Brain microvascular endothelial cell (primary cell): ENCODE results near the gene IL34.
A peak's percentile ranks its signal among the peaks of the same experiment; 100 is the strongest.

Experiments used
- DNase-seq: peaks from one replicate; pipeline ENCODE4 v3.0.0-alpha.2; 2020
- H3K27ac ChIP-seq: fragments of 250-450 bp; sonication (Bioruptor Pico); 2 replicates; pipeline ENCODE4 v1.5.1; 2020; ENCODE audit warnings: mild to moderate bottlenecking, moderate library complexity
- H3K27me3 ChIP-seq: fragments of 250-450 bp; sonication (Bioruptor Pico); replicated peaks from 2 replicates; pipeline ENCODE4 v1.5.1; 2020; ENCODE audit warnings: mild to moderate bottlenecking
- H3K36me3 ChIP-seq: fragments of 250-450 bp; sonication (Bioruptor Pico); replicated peaks from 2 replicates; pipeline ENCODE4 v1.5.1; 2020; ENCODE audit warnings: mild to moderate bottlenecking
- H3K4me3 ChIP-seq: 2 replicates; pipeline ENCODE4 v1.5.1; 2011; ENCODE audit warnings: low read depth, mild to moderate bottlenecking, control low read depth, low read length, moderate library complexity
- in situ Hi-C: cut with HindIII; loops from 2 replicates; pipeline ENCODE4 v1.10.0; 2017; ENCODE audit warnings: low sequenced_read_pairs, low pct_ligation_motif_present
- TF ChIP-seq, protein P1 (sequence below): IDR thresholded peaks from 2 replicates; pipeline ENCODE4 v1.5.1; 2011; ENCODE audit warnings: low read depth, mild to moderate bottlenecking, moderate library complexity, low read length, control low read depth, inconsistent platforms; ENCODE audit errors: missing control alignments

IL34 gene

DNA sequence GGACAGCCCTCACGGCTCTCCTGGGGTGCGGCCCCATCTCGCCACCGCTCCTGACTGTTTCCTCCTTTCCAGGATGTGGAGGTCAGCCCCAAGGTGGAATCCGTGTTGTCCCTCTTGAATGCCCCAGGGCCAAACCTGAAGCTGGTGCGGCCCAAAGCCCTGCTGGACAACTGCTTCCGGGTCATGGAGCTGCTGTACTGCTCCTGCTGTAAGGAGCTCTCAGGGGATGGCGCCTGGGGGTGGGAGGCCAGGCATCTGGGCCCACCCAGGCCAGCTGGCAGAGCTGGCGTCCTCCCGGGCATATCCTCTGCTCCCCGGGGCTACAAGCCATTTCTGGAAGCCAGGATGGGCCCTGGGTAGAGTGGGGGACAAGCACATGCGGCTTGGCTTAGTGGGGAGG is 13.2 kb downstream of the IL34 start:
- Histone ChIP-seq H3K27me3 (no peaks in the 10 kb centered on the region), H3K27ac (no peak overlapping the region), H3K4me3 (no peak overlapping the region), H3K36me3 (peaks cover 7% of the 10 kb centered on the region)
- in situ Hi-C loops, result no loop called here
- TF ChIP-seq, protein P1, sequence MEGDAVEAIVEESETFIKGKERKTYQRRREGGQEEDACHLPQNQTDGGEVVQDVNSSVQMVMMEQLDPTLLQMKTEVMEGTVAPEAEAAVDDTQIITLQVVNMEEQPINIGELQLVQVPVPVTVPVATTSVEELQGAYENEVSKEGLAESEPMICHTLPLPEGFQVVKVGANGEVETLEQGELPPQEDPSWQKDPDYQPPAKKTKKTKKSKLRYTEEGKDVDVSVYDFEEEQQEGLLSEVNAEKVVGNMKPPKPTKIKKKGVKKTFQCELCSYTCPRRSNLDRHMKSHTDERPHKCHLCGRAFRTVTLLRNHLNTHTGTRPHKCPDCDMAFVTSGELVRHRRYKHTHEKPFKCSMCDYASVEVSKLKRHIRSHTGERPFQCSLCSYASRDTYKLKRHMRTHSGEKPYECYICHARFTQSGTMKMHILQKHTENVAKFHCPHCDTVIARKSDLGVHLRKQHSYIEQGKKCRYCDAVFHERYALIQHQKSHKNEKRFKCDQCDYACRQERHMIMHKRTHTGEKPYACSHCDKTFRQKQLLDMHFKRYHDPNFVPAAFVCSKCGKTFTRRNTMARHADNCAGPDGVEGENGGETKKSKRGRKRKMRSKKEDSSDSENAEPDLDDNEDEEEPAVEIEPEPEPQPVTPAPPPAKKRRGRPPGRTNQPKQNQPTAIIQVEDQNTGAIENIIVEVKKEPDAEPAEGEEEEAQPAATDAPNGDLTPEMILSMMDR, result no peak
- no peak for DNase-seq

DNA sequence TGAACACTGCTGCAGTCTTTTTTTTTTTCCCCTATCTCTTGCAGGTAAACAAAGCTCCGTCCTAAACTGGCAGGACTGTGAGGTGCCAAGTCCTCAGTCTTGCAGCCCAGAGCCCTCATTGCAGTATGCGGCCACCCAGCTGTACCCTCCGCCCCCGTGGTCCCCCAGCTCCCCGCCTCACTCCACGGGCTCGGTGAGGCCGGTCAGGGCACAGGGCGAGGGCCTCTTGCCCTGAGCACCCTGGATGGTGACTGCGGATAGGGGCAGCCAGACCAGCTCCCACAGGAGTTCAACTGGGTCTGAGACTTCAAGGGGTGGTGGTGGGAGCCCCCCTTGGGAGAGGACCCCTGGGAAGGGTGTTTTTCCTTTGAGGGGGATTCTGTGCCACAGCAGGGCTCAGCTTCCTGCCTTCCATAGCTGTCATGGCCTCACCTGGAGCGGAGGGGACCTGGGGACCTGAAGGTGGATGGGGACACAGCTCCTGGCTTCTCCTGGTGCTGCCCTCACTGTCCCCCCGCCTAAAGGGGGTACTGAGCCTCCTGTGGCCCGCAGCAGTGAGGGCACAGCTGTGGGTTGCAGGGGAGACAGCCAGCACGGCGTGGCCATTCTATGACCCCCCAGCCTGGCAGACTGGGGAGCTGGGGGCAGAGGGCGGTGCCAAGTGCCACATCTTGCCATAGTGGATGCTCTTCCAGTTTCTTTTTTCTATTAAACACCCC is 13.8 kb downstream of the IL34 start:
- no peak overlapping the region for H3K4me3 ChIP-seq
- no peaks in the 10 kb centered on the region for H3K27me3 ChIP-seq
- DNase-seq, result no peak
- no peak overlapping the region for H3K27ac ChIP-seq
- H3K36me3 ChIP-seq, result peaks cover 13% of the 10 kb centered on the region
- in situ Hi-C loops, result no loop called here
- TF ChIP-seq, protein P1, result no peak

DNA sequence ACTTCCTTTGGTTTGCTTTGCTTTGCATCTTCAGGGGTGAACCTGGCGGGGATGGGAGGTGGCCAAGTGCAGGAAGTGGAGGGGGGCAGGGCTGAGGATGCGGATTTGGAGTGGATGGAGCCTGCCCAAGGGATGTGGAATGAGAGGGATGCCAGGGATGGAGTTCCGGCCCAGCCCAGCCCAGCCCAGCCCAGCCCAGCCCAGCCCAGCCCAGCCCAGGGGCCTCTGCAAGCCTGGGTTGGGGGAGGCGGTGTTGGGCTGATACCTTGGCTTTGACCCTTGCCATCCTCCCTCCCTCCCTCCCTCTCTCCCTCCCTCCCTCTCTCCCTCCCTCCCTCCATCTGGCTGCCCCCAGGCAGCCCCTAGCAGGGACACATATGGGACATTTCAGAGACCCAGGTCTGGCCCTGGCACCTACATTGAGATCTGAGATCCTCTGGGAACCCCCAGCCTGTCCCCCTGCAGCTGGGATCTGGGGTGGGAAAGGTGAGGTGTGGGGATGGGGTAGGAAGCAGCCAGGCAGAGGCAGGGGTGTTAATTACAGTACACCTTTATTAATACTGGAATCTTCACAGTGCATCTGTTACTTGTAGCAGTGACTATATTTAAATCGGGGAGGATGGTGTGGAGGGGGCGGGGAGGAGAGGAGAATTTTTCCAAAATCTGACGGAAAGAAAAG is 14.5 kb downstream of the IL34 start:
- Histone ChIP-seq H3K27me3 (no peaks in the 10 kb centered on the region), H3K27ac (no peak overlapping the region), H3K36me3 (peaks cover 15% of the 10 kb centered on the region), H3K4me3 (no peak overlapping the region)
- TF ChIP-seq, protein P1, result no peak
- no peak for DNase-seq
- in situ Hi-C loops, result no loop called here

DNA sequence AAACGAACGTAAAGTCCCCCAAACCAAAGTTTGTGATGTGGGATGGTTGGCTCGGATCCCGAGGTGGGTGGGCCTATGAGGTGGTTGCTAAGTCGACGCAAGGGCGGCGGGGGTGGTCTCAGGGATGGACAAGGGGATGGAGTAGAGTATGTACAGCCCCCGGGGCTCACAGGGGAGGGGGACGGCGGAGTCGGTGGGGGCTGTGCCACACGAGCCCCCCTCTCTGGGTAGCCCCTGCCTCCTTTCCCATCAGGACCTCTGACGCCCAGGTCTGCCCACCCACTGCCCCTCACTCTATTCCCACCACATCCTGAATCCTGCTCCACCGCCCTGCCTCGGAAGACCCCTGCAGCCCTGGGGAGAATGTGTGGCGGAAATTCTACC is 15.2 kb downstream of the IL34 start:
- Histone ChIP-seq H3K36me3 (peaks cover 19% of the 10 kb centered on the region), H3K27ac (no peak overlapping the region), H3K4me3 (no peak overlapping the region), H3K27me3 (no peaks in the 10 kb centered on the region)
- TF ChIP-seq, protein P1, result no peak
- in situ Hi-C loops, result no loop called here
- no peak for DNase-seq

DNA sequence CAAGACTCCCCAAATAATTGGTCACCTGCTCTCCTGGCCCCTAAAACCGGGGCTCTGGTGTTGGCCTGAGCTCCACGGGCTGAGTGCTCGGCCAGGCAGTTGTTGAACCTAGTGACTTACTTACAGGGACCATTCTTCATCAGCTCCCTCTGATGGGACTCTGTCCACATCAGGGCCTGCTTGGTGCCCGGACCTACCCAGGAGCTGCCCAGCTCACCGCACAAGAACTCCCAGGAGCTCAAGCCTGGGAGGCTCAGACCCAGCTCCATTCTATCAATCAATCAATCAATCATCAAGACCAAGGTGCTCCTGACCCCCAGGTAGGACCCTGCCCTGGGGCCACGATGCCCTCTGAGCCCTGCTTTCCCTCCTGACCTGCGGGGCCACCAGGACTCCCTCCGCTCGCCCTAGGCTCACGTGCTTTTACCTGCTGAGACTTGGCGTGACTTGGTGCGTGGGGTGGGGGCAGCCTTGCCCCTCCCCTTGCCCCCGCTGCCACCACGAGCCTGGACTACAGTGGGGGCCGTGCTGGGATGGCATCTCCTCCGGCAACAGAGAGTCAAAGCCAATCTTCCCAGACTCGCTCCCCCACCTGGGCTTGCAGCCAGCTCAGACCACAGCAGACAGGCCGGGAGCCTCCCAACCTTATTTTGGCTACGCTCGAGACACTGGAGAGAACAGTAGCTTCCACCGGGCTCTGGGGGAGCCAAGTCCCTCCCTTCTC is 15.7 kb downstream of the IL34 start:
- in situ Hi-C loops, result no loop called here
- Histone ChIP-seq H3K4me3 (no peak overlapping the region), H3K36me3 (peaks cover 19% of the 10 kb centered on the region), H3K27ac (no peak overlapping the region), H3K27me3 (no peaks in the 10 kb centered on the region)
- TF ChIP-seq, protein P1, result no peak
- peak; percentile 36 for DNase-seq
